ENCODE measurements around the gene KCNMA1.
"Not testable (repeated sequence)": the region's sequence is repeated elsewhere in the genome, so short reads cannot be mapped to it uniquely, and the experiment has no call there.

Gene KCNMA1

DNA sequence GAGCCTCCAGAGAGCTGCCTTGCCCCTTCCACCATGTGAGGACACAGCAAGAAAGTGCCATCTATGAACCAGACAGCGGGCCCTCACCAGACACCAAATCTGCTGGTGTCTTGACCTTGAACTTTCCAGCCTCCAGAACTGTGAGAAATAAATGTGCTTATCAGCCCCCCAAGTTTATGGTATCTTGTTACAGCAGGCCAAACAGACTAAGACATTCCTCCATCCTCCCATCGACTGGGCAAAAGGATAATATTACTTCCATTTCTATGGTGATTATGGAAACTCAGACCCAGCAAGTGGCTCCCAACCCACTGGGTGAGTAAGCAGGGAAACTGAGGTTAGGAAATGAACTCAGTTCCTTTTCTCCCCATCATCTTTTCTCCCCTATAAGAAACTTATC lies 288.4 kb downstream of the KCNMA1 start:
- H3K4me2 ChIP-seq (ENCODE audit: low read length) = no peak overlapping the region
- H3K36me3 ChIP-seq (ENCODE audit: control insufficient read depth, insufficient read depth, low read length) = no peaks in the 10 kb centered on the region
- no peaks in the 10 kb centered on the region for H3K4me1 ChIP-seq
- no peak overlapping the region for H3K9ac ChIP-seq
- no peaks in the 10 kb centered on the region for H3K79me2 ChIP-seq
- no peaks in the 10 kb centered on the region for H3K27me3 ChIP-seq (ENCODE audit: control insufficient read depth, insufficient read depth, low read length)
- no peak overlapping the region for H3K4me3 ChIP-seq (ENCODE audit: low read depth, low read length)
- no peak overlapping the region for H2AFZ ChIP-seq
- no peak for TF ChIP-seq CTCF (IDR thresholded peaks at IDR 0.05)
- no peak overlapping the region for H3K27ac ChIP-seq
- H3K9me3 ChIP-seq (ENCODE audit: control insufficient read depth, low read length) = no peaks in the 10 kb centered on the region

- no peaks in the 10 kb centered on the region for H3K9me3 ChIP-seq (ENCODE audit: control insufficient read depth, low read length)
- H3K4me2 ChIP-seq (ENCODE audit: low read length) = no peak overlapping the region
- H3K36me3 ChIP-seq (ENCODE audit: control insufficient read depth, insufficient read depth, low read length) = no peaks in the 10 kb centered on the region
- no peak overlapping the region for H3K27ac ChIP-seq
- no peaks in the 10 kb centered on the region for H3K79me2 ChIP-seq
- H3K9ac ChIP-seq = no peak overlapping the region
- no peak overlapping the region for H2AFZ ChIP-seq
- H3K27me3 ChIP-seq (ENCODE audit: control insufficient read depth, insufficient read depth, low read length) = no peaks in the 10 kb centered on the region
- H3K4me3 ChIP-seq (ENCODE audit: low read depth, low read length) = no peak overlapping the region
- no peak for TF ChIP-seq CTCF (IDR thresholded peaks at IDR 0.05)
- H3K4me1 ChIP-seq = no peaks in the 10 kb centered on the region
These were observed 288.9 kb downstream of the KCNMA1 start for GRCh38 chr10:77348751-77349150.

GRCh38 chr10:77348082-77348481 lies 289.5 kb downstream of the KCNMA1 start:
- no peak overlapping the region for H3K4me2 ChIP-seq (ENCODE audit: low read length)
- no peaks in the 10 kb centered on the region for H3K36me3 ChIP-seq (ENCODE audit: control insufficient read depth, insufficient read depth, low read length)
- H3K9ac ChIP-seq = no peak overlapping the region
- H3K4me3 ChIP-seq (ENCODE audit: low read depth, low read length) = no peak overlapping the region
- H3K27me3 ChIP-seq (ENCODE audit: control insufficient read depth, insufficient read depth, low read length) = no peaks in the 10 kb centered on the region
- no peak overlapping the region for H3K27ac ChIP-seq
- no peak overlapping the region for H2AFZ ChIP-seq
- no peaks in the 10 kb centered on the region for H3K79me2 ChIP-seq
- H3K9me3 ChIP-seq (ENCODE audit: control insufficient read depth, low read length) = no peaks in the 10 kb centered on the region
- no peak for TF ChIP-seq CTCF (IDR thresholded peaks at IDR 0.05)
- no peaks in the 10 kb centered on the region for H3K4me1 ChIP-seq

GRCh38 chr10:77347052-77347451 lies 290.6 kb downstream of the KCNMA1 start:
- no peak for TF ChIP-seq CTCF (IDR thresholded peaks at IDR 0.05)
- H3K9me3 ChIP-seq (ENCODE audit: control insufficient read depth, low read length) = no peaks in the 10 kb centered on the region
- H3K79me2 ChIP-seq = no peaks in the 10 kb centered on the region
- no peaks in the 10 kb centered on the region for H3K4me1 ChIP-seq
- no peak overlapping the region for H3K9ac ChIP-seq
- H3K4me3 ChIP-seq (ENCODE audit: low read depth, low read length) = no peak overlapping the region
- H3K4me2 ChIP-seq (ENCODE audit: low read length) = no peak overlapping the region
- H3K36me3 ChIP-seq (ENCODE audit: control insufficient read depth, insufficient read depth, low read length) = no peaks in the 10 kb centered on the region
- no peak overlapping the region for H3K27ac ChIP-seq
- no peaks in the 10 kb centered on the region for H3K27me3 ChIP-seq (ENCODE audit: control insufficient read depth, insufficient read depth, low read length)
- no peak overlapping the region for H2AFZ ChIP-seq

- Histone ChIP-seq H3K27ac (no peak overlapping the region), H3K36me3 (ENCODE audit: control insufficient read depth, insufficient read depth, low read length) (no peaks in the 10 kb centered on the region), H3K9ac (no peak overlapping the region), H3K9me3 (ENCODE audit: control insufficient read depth, low read length) (no peaks in the 10 kb centered on the region), H3K4me1 (no peaks in the 10 kb centered on the region), H3K27me3 (ENCODE audit: control insufficient read depth, insufficient read depth, low read length) (no peaks in the 10 kb centered on the region), H3K79me2 (no peaks in the 10 kb centered on the region), H2AFZ (no peak overlapping the region), H3K4me3 (ENCODE audit: low read depth, low read length) (no peak overlapping the region), H3K4me2 (ENCODE audit: low read length) (no peak overlapping the region)
- TF ChIP-seq CTCF (IDR thresholded peaks at IDR 0.05) = no peak
These were observed 296.6 kb downstream of the KCNMA1 start for GRCh38 chr10:77341055-77341454.

- not testable (repeated sequence) for H3K9ac ChIP-seq; H3K27ac ChIP-seq; H3K4me3 ChIP-seq (ENCODE audit: low read depth, low read length); H3K4me2 ChIP-seq (ENCODE audit: low read length); H3K27me3 ChIP-seq (ENCODE audit: control insufficient read depth, insufficient read depth, low read length); H3K79me2 ChIP-seq; H3K9me3 ChIP-seq (ENCODE audit: control insufficient read depth, low read length); H2AFZ ChIP-seq; H3K36me3 ChIP-seq (ENCODE audit: control insufficient read depth, insufficient read depth, low read length); H3K4me1 ChIP-seq
These were observed 297.7 kb downstream of the KCNMA1 start for GRCh38 chr10:77339872-77340271.

Data from parathyroid adenoma (tissue), 2 donors.